GM19438 (cell line): ENCODE results near the gene RASSF3.
"Not testable (repeated sequence)": the region's sequence is repeated elsewhere in the genome, so short reads cannot be mapped to it uniquely, and the experiment has no call there.

Experiments
- ATAC-seq: cut with Tn5 transposase; IDR thresholded peaks from one replicate; pipeline ENCODE4 v1.9.1; 2021; ENCODE audit warnings: low read depth; ENCODE audit not compliant: unreplicated experiment

Gene RASSF3

GRCh38 chr12:64610079-64610659 lies at the start of gene RASSF3:
TSS of gene RASSF3 (plus strand) at chr12:64610495. CDS start at chr12:64610633, 138 bp downstream.
- peak; percentile 49 for ATAC-seq

GRCh38 chr12:64561302-64562136 lies 48.8 kb upstream of the RASSF3 start:
- ATAC-seq: no peak

DNA sequence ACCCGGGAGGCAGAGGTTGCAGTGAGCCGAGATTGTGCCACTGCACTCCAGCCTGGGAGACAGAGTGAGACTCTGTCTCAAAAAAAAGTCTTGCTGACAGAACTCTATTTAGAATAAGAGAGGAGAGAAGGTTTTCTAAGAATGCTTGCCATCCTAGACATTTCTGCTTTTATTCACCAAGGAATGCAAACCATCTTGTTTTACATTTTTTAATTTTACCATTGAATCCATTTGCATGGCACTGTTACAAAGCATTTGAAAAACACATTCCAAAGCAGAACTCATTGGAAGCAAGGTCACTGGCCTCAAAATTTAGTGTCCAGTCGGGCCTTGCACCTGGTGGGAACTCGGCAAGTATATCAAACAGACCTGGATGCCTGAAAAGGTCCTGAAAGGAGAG lies 44.2 kb upstream of the RASSF3 start:
- ATAC-seq: no peak

GRCh38 chr12:64566831-64567517 lies 43.3 kb upstream of the RASSF3 start:
- no peak for ATAC-seq

GRCh38 chr12:64567570-64567969 lies 42.7 kb upstream of the RASSF3 start:
- no peak for ATAC-seq

GRCh38 chr12:64568298-64568697 lies 42.0 kb upstream of the RASSF3 start:
- no peak for ATAC-seq

GRCh38 chr12:64569923-64570691 lies 40.2 kb upstream of the RASSF3 start:
- no peak for ATAC-seq

GRCh38 chr12:64571411-64571810 lies 38.9 kb upstream of the RASSF3 start:
- ATAC-seq: no peak

GRCh38 chr12:64572241-64572640 lies 38.1 kb upstream of the RASSF3 start:
- no peak for ATAC-seq

DNA sequence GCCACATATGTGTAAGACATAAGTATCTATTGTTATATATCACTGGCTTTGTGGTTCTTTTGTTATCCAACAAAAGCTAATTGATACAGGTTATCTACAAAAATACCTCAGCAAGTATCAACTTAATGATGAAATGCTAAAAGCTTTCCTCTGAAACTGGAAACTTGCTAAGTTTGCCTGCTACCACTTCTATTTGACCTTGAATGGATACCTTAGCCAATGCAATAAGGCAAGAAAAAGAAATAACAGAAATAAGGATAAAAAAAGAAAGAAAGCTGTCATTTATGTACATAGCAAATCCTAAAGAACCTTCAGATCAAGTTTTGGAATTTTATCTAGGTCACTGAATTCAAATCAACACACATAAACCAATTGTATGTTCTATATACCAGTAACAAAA lies 35.5 kb upstream of the RASSF3 start:
- no peak for ATAC-seq

DNA sequence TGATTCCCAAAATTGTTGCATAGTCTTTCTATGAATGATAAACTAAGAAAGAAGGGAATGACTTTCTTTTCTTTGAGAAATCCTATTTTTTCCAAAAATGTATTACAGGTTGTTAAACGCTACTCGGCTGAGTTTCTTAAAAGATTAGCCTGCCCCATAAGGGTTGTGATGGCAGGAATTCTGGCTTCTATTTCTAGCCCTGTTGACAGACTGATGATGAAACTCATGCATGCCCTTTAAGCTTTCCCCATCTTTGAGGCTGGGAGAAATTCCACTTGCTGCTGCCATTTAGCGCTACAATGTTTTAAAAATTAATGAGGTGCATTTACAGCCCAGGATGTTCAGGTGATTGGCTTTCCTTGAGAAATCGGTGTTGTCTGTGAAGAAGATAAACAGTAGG lies 33.2 kb upstream of the RASSF3 start:
- no peak for ATAC-seq

GRCh38 chr12:64578566-64578965 lies 31.7 kb upstream of the RASSF3 start:
- ATAC-seq: no peak

DNA sequence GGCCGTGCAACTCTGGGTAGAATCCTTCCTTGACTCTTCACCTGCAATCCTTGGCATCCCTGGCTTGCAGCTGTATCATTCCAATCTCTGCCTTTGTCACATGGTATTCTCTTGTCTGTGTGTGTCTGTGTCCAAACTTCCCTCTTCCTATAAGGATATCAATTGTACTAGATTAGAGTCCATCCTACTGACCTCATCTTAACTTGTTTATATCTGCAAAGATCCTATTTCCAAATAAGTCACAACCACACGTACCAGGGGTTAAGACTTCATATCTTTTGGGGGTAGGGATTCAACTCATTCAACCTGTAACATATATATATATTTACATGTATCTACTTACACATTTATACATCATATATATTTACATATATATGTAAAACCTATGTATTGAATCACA lies 29.6 kb upstream of the RASSF3 start:
- ATAC-seq: no peak

- ATAC-seq: no peak
Measured at GRCh38 chr12:64582114-64582513, 28.2 kb upstream of the RASSF3 start.

GRCh38 chr12:64582862-64583261 lies 27.4 kb upstream of the RASSF3 start:
- no peak for ATAC-seq

DNA sequence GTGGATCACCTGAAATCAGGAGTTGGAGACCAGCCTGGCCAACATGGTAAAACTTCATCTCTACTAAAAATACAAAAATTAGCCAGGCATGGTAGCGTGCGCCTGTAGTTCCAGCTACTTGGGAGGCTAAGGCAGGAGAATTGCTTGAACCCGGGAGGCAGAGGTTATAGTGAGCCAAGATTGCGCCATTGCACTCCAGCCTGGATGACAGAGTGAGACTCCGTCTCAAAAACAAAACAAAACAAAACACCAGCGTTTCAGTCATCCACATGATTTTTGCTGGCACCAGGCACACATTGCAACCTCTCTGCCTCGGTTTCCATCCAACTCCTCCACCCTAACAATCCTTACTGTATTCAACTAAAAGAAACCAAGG lies 26.9 kb upstream of the RASSF3 start:
- ATAC-seq: not testable (repeated sequence)

GRCh38 chr12:64583771-64584421 lies 26.4 kb upstream of the RASSF3 start:
- ATAC-seq: no peak

DNA sequence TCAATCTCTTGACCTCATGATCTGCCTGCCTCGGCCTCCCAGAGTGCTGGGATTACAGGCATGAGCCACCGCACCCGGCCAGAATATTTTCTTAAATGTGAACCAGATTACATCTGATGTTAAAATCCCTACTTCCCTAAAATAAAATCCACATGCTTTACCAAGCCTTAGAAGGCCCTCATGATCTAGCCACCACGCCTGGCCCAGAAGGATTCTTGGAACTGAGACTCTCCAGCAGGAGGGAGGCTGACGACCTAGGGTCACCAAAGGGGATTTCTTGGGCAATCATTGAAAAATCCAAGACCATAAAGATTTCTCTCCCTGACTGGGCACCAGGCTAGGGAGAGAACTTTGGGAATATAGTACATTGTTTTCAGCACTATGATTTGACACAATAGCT lies 25.2 kb upstream of the RASSF3 start:
- no peak for ATAC-seq

DNA sequence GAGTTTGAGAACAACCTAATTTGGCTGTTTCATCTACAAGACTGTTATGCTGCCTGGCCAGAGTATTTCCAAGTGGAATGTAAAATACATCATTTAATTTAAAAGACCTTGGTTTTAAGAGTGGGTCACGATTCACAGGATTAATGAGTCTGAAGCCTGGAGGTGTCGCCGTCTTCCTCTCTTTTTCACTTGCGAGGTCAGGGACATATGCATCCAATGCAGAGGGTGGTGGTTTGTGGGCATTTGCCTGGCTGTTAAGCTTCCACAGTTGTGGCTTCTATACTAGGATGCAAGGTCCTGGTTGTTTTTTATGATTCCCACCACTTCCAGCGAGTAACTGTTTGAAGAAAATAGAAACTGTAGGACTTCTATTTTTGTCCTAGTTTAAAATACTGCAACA lies 22.8 kb upstream of the RASSF3 start:
- no peak for ATAC-seq

DNA sequence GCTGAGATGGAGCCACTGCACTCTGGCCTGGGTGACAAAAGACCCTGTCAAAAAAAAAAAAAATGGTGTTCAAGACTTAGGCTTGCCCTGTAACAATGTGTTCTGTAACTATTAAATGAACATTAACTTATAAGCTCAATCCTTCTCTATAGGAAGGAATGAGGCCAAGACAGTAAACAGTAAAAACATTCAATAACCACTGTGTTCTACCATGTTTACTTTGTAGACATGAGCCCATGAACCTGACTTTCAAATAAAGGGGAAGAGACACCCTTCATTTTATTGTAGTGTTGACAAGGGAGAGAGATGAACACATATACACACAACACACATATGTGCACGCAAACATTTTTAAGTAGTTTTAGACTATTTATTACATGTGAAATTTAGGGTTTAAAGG lies 20.1 kb upstream of the RASSF3 start:
- no peak for ATAC-seq
